ENCODE results near the gene GRAMD2B. TPM values are rescaled to one million over a fixed set of nuclear protein-coding genes. Genes with fewer than 3 reads are reported as not detected.
"Not testable (repeated sequence)": the region's sequence is repeated elsewhere in the genome, so short reads cannot be mapped to it uniquely, and the experiment has no call there.

Gene GRAMD2B
- total RNA-seq, 2 experiments from 2014 or later = 8.7 to 10.8 TPM

DNA sequence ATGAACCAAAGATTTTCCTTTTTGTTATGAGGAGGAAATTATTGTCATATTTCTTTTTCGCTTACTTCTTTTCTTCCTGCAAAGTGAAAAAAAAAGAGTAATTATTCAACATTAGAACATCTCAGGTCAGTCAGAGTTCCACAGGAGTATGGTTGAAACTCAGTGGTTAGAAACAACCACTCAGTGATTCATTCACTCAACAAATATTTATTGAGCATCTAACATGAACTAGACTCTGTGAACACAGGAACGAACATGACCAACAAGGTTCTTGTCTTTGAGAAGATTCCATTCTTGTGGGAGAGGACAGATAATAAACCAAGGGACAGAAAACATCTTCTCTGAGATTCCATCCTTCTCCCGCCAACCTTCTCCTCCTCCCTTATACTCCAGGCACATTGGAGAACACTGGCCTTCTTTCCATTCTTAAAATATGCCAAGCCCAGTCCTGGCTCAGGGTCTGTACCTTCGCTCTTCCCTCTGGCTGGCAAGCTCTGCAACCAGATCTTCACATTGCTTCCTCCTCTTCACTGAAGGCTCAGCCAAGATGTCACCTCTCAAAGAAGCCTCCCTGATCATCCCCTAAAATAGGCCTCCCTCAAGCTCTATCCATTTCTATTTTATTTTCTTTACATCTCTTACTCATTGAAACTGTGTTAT, 6.8 kb upstream of the GRAMD2B start:
- no peaks in the 10 kb centered on the region for H3K9me3 Mint-ChIP-seq
- intact Hi-C loops (cut with micrococcal nuclease) = no loop called here
- no peak overlapping the region for H3K4me3 Mint-ChIP-seq
- DNase-seq = no peak
- CTCF ChIA-PET = interaction anchor here (1.6 kb wide), 1 partner anchor 84 kb away, joined by 5 read pairs; no protein-coding TSS in a partner anchor
- peaks cover 5% of the 10 kb centered on the region for H3K4me1 Mint-ChIP-seq (ENCODE audit: low read depth)
- no peaks in the 10 kb centered on the region for H3K36me3 Mint-ChIP-seq (ENCODE audit: low read depth)
- H3K27ac Mint-ChIP-seq = no peak overlapping the region
- peaks cover 2% of the 10 kb centered on the region for H3K27me3 Mint-ChIP-seq (ENCODE audit: low read depth)

- intact Hi-C loops (cut with micrococcal nuclease) = no loop called here
- DNase-seq = no peak
- CTCF ChIA-PET = interaction anchor here (1.6 kb wide), 1 partner anchor 83 kb away, joined by 5 read pairs; no protein-coding TSS in a partner anchor
- no peaks in the 10 kb centered on the region for H3K9me3 Mint-ChIP-seq
- H3K4me1 Mint-ChIP-seq (ENCODE audit: low read depth) = peaks cover 5% of the 10 kb centered on the region
- no peaks in the 10 kb centered on the region for H3K36me3 Mint-ChIP-seq (ENCODE audit: low read depth)
- H3K4me3 Mint-ChIP-seq = no peak overlapping the region
- no peak overlapping the region for H3K27ac Mint-ChIP-seq
- peaks cover 2% of the 10 kb centered on the region for H3K27me3 Mint-ChIP-seq (ENCODE audit: low read depth)
Measured at GRCh38 chr5:126417178-126417577, 6.0 kb upstream of the GRAMD2B start.

DNA sequence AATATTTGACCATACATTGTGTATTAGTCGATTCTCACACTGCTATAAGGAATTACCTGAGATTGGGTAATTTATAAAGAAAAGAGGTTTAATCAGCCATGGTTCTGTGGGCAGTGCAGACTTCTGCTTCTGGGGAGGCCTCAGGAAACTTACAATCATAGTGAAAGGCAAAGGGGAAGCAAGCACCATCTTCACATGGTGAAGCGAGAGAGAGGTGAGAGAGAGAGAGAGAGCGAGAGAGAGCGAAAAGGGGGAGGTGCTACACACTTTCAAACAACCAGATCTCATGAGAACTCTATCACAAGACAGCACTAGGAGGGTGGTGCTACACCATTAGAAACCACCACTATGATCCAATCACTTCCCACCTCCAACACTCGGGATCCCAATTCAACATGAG, 4.1 kb upstream of the GRAMD2B start:
- CTCF ChIA-PET = no interaction called here
- intact Hi-C loops (cut with micrococcal nuclease) = no loop called here

DNA sequence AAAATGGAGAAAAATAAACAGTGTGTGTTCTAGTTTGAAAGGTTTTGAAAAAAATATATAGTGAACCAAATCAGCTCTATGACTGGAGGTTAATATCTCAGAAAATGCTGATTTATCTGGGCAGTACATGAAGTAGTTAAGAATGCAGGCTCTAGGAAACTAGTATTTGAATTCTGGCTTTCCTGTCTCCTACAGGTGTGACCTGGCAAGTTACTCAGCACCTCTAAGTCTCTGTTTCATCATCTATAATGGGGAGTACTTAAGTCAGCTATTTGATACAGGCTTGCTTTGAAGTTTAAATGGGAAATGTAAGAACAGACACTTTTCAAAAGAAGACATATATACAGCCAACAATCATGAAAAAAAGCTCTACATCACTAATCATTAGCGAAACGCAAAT, 5.2 kb downstream of the GRAMD2B start:
- CTCF ChIA-PET = interaction anchor here (0.6 to 1.4 kb wide), 2 partner anchors 72 to 302 kb away, joined by 3 to 5 read pairs; no protein-coding TSS in a partner anchor
- Mint-ChIP-seq H3K9me3 (no peaks in the 10 kb centered on the region), H3K27ac (no peak overlapping the region), H3K4me1 (ENCODE audit: low read depth) (peaks cover 31% of the 10 kb centered on the region), H3K4me3 (no peak overlapping the region), H3K36me3 (ENCODE audit: low read depth) (peaks cover 24% of the 10 kb centered on the region), H3K27me3 (ENCODE audit: low read depth) (no peaks in the 10 kb centered on the region)
- DNase-seq = no peak
- intact Hi-C loops (cut with micrococcal nuclease) = loop anchor here (1.0 to 10.0 kb wide), 2 partner anchors 8 to 1086 kb away; partner anchors contain the start of gene PRRC1

More for the DNA sequence above, 4.1 kb upstream of the GRAMD2B start:
- H3K4me3 Mint-ChIP-seq = no peak overlapping the region
- no peaks in the 10 kb centered on the region for H3K27me3 Mint-ChIP-seq (ENCODE audit: low read depth)
- peaks cover 8% of the 10 kb centered on the region for H3K4me1 Mint-ChIP-seq (ENCODE audit: low read depth)
- no peak overlapping the region for H3K27ac Mint-ChIP-seq
- no peaks in the 10 kb centered on the region for H3K9me3 Mint-ChIP-seq
- DNase-seq = peak; percentile 15
- no peaks in the 10 kb centered on the region for H3K36me3 Mint-ChIP-seq (ENCODE audit: low read depth)

- no peak overlapping the region for H3K27ac Mint-ChIP-seq
- H3K9me3 Mint-ChIP-seq = no peaks in the 10 kb centered on the region
- H3K27me3 Mint-ChIP-seq (ENCODE audit: low read depth) = no peaks in the 10 kb centered on the region
- no peak overlapping the region for H3K4me3 Mint-ChIP-seq
- DNase-seq = no peak
- peaks cover 24% of the 10 kb centered on the region for H3K36me3 Mint-ChIP-seq (ENCODE audit: low read depth)
- H3K4me1 Mint-ChIP-seq (ENCODE audit: low read depth) = peaks cover 15% of the 10 kb centered on the region
- intact Hi-C loops (cut with micrococcal nuclease) = no loop called here
- CTCF ChIA-PET = no interaction called here
Measured at GRCh38 chr5:126430631-126431030, 7.4 kb downstream of the GRAMD2B start.

DNA sequence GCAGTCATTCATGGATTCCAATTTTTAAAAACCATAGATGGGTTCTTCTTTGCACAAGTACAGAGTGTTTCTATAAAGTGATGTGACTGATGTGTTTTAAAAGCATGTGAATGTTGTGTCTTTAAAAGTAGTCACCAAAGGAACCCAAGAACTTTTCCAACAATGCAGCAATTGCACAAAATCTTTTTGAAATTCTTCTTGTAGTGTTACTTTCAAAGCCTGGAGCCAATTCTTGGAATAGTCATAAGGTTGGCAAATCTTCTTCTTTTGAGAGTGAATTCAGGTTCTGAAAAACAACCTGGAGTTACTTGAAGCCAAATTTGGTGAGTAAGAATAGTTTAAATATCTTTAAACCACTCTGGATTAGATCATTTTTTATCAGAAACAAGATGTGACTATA, 10.5 kb downstream of the GRAMD2B start:
- Mint-ChIP-seq H3K36me3 (ENCODE audit: low read depth) (peaks cover 35% of the 10 kb centered on the region), H3K4me3 (no peak overlapping the region), H3K4me1 (ENCODE audit: low read depth) (peaks cover 22% of the 10 kb centered on the region), H3K27ac (no peak overlapping the region), H3K9me3 (no peaks in the 10 kb centered on the region), H3K27me3 (ENCODE audit: low read depth) (no peaks in the 10 kb centered on the region)
- CTCF ChIA-PET = interaction anchor here (0.7 to 1.3 kb wide), 2 partner anchors 10 to 67 kb away, joined by 4 to 5 read pairs; no protein-coding TSS in a partner anchor
- intact Hi-C loops (cut with micrococcal nuclease) = no loop called here
- no peak for DNase-seq

- H3K27me3 Mint-ChIP-seq (ENCODE audit: low read depth) = no peaks in the 10 kb centered on the region
- no peak for DNase-seq
- peaks cover 1% of the 10 kb centered on the region for H3K9me3 Mint-ChIP-seq
- H3K4me3 Mint-ChIP-seq = no peak overlapping the region
- CTCF ChIA-PET = no interaction called here
- H3K4me1 Mint-ChIP-seq (ENCODE audit: low read depth) = peaks cover 22% of the 10 kb centered on the region
- peaks cover 30% of the 10 kb centered on the region for H3K36me3 Mint-ChIP-seq (ENCODE audit: low read depth)
- intact Hi-C loops (cut with micrococcal nuclease) = no loop called here
- H3K27ac Mint-ChIP-seq = no peak overlapping the region
Measured at GRCh38 chr5:126435261-126435660, 12.1 kb downstream of the GRAMD2B start.

- Mint-ChIP-seq H3K9me3 (peaks cover 1% of the 10 kb centered on the region), H3K27me3 (ENCODE audit: low read depth) (no peaks in the 10 kb centered on the region), H3K36me3 (ENCODE audit: low read depth) (peaks cover 30% of the 10 kb centered on the region), H3K4me1 (ENCODE audit: low read depth) (peaks cover 22% of the 10 kb centered on the region), H3K27ac (no peak overlapping the region), H3K4me3 (no peak overlapping the region)
- CTCF ChIA-PET = no interaction called here
- intact Hi-C loops (cut with micrococcal nuclease) = loop anchor here (1.0 kb wide), 1 partner anchor 7 kb away; no protein-coding TSS in a partner anchor
- no peak for DNase-seq
Measured at GRCh38 chr5:126435714-126436113, 12.5 kb downstream of the GRAMD2B start.

DNA sequence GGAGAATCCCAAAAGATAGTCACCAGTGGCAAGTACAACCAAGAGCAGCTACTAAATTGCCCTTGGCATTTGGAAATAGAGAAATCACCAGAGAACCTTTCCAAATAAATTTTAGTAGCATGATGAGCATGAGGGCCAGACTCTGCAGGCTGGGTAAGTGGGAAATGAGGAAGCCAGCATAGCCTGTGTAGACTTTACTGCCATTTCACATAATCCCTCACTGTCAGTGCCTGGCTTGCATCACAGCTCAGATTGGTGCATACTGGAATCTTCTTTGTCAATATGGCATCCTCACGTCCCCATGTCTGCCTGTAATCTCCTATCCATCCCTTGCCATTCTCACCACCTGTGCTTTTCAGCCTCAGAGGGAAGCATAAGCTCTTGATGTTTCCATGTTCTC, 14.5 kb downstream of the GRAMD2B start:
- no peak overlapping the region for H3K27ac Mint-ChIP-seq
- no peak overlapping the region for H3K4me3 Mint-ChIP-seq
- H3K9me3 Mint-ChIP-seq = peaks cover 1% of the 10 kb centered on the region
- no peak for DNase-seq
- peaks cover 26% of the 10 kb centered on the region for H3K4me1 Mint-ChIP-seq (ENCODE audit: low read depth)
- H3K27me3 Mint-ChIP-seq (ENCODE audit: low read depth) = no peaks in the 10 kb centered on the region
- CTCF ChIA-PET = interaction anchor here (2.3 kb wide), 1 partner anchor 62 kb away, joined by 8 read pairs; no protein-coding TSS in a partner anchor
- peaks cover 25% of the 10 kb centered on the region for H3K36me3 Mint-ChIP-seq (ENCODE audit: low read depth)
- intact Hi-C loops (cut with micrococcal nuclease) = loop anchor here (1.0 kb wide), 2 partner anchors 9 to 13 kb away; no protein-coding TSS in a partner anchor

GRCh38 chr5:126438267-126438666, 15.1 kb downstream of the GRAMD2B start:
- intact Hi-C loops (cut with micrococcal nuclease) = loop anchor here (1.0 kb wide), 2 partner anchors 8 to 14 kb away; no protein-coding TSS in a partner anchor
- peaks cover 25% of the 10 kb centered on the region for H3K36me3 Mint-ChIP-seq (ENCODE audit: low read depth)
- CTCF ChIA-PET = interaction anchor here (2.3 kb wide), 1 partner anchor 62 kb away, joined by 8 read pairs; no protein-coding TSS in a partner anchor
- no peaks in the 10 kb centered on the region for H3K27me3 Mint-ChIP-seq (ENCODE audit: low read depth)
- no peak overlapping the region for H3K4me3 Mint-ChIP-seq
- peaks cover 1% of the 10 kb centered on the region for H3K9me3 Mint-ChIP-seq
- H3K27ac Mint-ChIP-seq = peak overlapping the region; percentile 77
- no peak for DNase-seq
- peaks cover 31% of the 10 kb centered on the region for H3K4me1 Mint-ChIP-seq (ENCODE audit: low read depth)

DNA sequence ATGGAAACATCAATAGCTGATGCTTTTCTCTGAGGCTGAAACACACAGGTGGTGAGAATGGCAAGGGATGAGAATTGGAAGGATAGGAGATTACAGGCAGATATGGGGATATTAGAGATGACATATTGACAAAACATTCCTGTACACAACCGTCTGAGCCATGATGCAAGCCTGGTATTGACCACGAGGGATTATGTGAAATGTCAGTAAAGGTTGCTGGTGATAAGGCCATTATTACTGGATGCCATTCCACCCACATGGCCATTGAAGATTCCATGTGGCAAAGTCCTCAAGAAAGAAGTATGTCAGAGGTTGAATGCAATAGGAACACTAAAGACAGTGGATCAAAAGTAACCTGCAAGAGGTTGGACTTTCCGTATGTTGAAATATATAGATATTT, 15.7 kb downstream of the GRAMD2B start:
- H3K4me1 Mint-ChIP-seq (ENCODE audit: low read depth) = peaks cover 37% of the 10 kb centered on the region
- H3K27me3 Mint-ChIP-seq (ENCODE audit: low read depth) = no peaks in the 10 kb centered on the region
- H3K4me3 Mint-ChIP-seq = no peak overlapping the region
- no peak overlapping the region for H3K27ac Mint-ChIP-seq
- no peak for DNase-seq
- peaks cover 29% of the 10 kb centered on the region for H3K36me3 Mint-ChIP-seq (ENCODE audit: low read depth)
- intact Hi-C loops (cut with micrococcal nuclease) = loop anchor here (1.0 kb wide), 2 partner anchors 7 to 15 kb away; no protein-coding TSS in a partner anchor
- CTCF ChIA-PET = interaction anchor here (2.3 kb wide), 1 partner anchor 61 kb away, joined by 8 read pairs; no protein-coding TSS in a partner anchor
- peaks cover 1% of the 10 kb centered on the region for H3K9me3 Mint-ChIP-seq

- H3K27me3 Mint-ChIP-seq (ENCODE audit: low read depth); H3K4me3 Mint-ChIP-seq; H3K27ac Mint-ChIP-seq; intact Hi-C loops (cut with micrococcal nuclease); DNase-seq; H3K9me3 Mint-ChIP-seq: not testable (repeated sequence)
- CTCF ChIA-PET = interaction anchor here (2.3 kb wide), 1 partner anchor 60 kb away, joined by 8 read pairs; no protein-coding TSS in a partner anchor
- Mint-ChIP-seq H3K36me3 (ENCODE audit: low read depth) (peaks cover 34% of the 10 kb centered on the region), H3K4me1 (ENCODE audit: low read depth) (peaks cover 46% of the 10 kb centered on the region)
Measured at GRCh38 chr5:126439724-126440123, 16.5 kb downstream of the GRAMD2B start.

All from activated naive CD4-positive, alpha-beta T cell treated with anti-CD3 and anti-CD28 coated beads for 36 hours (primary cell).